Measurements from ENCODE around the gene HOXC13.

Gene HOXC13

DNA sequence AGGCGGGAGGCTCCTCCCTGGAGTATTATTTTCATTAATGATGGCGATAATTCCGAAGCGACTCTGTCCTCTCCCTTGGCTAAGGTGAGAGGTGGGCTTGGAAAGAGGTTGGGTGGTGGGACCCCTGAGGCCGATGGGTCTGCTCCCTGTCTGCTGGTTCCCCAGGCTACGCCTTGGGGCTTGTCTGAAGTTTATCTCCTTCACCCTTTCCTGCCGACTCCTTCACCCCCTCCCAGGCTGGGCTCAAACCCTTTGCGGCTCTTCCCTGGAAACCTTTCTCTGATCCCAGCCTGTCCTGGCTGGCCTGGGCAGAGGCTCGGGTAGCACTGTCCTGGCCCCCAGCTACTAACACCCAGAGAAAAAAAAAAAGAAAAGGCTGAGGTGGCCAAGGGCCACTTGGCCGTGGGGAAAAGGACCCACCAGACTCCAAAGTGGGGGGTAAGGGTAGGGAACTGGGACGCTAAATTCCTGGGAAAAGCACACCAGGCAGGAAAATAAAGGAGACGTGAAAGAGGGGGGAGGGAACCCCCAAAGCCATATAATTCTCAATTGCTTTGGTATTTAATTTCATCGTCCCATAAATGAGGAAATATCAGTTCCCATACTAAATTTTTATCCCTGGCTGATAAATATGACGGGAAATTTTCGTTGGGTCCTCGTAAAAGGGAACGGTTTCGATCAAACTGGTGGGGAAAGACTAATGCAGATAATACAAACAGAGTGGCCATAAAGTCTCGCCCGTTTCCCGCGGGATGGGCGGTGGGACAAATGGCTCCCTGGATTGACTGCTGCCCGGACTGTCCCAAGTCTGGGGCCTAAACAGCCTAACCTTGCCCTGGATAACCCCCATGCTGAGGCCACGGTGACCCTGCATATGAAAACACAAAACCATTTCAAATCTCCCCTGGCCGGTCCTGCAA is 44.3 kb downstream of the HOXC13 start:
- DNase-seq, result no peak

DNA sequence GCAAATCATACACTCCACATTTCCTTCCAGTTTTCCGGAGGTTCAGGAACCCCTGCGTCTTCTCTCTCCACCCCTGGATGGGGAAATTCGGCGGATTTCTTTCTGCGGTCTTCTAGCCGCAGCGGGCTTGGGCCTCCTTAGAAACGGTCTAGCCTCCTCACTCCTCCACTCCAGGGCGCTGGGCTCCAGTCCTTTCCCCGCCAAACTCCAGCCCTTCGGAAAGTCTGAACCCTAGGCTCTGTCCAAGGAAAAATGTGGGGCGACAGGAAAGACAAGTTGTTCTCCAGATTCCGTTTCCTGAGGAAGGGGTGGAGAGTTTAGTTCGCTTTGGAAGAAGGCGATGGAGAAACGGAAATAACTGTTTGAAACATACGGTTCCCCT is 44.9 kb downstream of the HOXC13 start:
- no peak for DNase-seq

DNA sequence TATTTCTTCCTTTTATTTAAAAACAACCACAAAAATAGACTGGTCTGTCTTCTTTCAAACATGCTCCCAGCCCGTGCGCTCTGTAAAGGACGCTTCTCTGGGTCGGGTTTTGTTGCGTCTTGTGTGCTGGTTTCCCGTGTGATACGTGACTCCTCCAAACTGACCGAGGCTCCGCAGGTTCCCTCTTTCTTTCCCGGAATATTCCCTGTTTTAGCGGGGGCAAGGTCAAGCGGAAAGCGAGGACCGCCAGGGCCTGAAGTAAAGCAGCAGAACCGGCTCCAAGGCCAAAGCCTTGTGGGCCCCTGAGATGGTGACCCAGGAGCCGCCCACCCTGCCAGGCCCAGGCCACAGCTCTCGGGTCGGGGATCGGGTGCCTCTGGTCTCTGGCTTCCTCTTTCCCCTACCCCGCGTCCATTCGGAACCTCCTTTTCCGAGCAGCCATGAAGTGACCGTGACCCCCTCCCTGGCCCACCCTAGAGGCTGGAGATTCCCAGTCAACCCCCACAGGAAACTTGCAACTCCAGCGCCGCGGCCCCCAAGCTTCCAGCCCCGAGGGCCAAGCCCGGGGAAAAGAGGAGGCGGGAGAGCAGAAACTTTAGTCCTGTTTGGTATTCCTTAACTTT is 45.4 kb downstream of the HOXC13 start:
- DNase-seq, result no peak

DNA sequence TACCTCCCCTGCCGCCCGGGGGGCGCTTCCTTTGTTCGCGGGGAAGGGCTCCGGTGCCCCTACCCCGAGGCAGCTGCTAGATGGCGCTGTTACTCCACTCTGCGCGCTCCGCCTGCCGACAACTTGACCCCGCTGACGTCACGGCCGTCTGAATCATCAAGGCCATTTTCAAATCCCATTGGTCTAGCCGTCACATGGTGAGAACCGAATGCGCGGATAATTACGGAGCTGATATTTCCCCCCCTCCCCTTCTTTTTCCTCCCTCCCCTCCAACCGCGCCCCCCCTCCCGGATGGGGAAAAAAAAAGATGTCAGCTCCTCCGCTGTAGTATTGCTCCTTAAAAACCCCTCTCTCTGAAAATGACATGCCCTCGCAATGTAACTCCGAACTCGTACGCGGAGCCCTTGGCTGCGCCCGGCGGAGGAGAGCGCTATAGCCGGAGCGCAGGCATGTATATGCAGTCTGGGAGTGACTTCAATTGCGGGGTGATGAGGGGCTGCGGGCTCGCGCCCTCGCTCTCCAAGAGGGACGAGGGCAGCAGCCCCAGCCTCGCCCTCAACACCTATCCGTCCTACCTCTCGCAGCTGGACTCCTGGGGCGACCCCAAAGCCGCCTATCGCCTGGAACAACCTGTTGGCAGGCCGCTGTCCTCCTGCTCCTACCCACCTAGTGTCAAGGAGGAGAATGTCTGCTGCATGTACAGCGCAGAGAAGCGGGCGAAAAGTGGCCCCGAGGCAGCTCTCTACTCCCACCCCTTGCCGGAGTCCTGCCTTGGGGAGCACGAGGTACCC is 46.5 kb downstream of the HOXC13 start, which contains the start of gene HOXC10:
Gene HOXC10, plus strand, starts transcription at position 246 of the 791 bp plus-strand sequence. Its CDS starts 114 bp downstream, at position 360.
- peak; percentile 2 for DNase-seq

DNA sequence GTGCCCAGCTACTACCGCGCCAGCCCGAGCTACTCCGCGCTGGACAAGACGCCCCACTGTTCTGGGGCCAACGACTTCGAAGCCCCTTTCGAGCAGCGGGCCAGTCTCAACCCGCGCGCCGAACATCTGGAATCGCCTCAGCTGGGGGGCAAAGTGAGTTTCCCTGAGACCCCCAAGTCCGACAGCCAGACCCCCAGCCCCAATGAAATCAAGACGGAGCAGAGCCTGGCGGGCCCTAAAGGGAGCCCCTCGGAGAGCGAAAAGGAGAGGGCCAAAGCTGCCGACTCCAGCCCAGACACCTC is 47.0 kb downstream of the HOXC13 start:
- no peak for DNase-seq

DNA sequence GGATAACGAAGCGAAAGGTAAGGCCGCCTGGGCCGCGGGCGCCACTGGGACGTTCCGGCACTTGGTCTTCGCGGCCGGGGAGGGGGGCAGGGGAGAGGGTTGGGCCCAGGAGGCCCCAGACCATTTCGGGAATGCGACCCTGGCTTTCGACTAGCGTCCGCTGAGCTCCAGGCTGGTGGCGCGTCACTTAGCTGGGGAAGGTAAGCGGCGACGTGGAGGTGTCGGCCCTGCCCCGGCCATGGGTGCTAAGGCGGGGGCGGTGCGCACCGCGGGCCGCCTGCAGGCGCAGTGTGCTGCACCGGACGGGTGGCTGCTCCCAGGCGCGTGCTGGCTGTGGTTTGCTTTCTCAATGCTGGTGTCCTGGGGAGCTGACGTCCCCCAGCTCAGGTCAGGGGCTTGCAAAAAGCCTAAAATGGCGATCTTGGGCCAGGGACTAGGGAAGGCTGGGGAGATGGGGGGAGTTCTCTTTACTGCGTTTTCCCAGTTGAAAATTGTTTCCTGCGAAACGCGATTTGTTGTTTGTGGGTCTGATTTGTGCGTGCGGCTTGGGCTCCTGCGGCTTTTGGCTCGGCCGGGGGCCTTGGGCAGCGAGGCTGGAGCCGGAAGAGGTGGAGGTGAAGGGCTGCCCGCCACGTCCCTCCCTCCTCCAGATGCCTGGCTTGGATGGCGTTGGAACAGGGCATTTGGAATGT is 47.5 kb downstream of the HOXC13 start:
- DNase-seq, result no peak

DNA sequence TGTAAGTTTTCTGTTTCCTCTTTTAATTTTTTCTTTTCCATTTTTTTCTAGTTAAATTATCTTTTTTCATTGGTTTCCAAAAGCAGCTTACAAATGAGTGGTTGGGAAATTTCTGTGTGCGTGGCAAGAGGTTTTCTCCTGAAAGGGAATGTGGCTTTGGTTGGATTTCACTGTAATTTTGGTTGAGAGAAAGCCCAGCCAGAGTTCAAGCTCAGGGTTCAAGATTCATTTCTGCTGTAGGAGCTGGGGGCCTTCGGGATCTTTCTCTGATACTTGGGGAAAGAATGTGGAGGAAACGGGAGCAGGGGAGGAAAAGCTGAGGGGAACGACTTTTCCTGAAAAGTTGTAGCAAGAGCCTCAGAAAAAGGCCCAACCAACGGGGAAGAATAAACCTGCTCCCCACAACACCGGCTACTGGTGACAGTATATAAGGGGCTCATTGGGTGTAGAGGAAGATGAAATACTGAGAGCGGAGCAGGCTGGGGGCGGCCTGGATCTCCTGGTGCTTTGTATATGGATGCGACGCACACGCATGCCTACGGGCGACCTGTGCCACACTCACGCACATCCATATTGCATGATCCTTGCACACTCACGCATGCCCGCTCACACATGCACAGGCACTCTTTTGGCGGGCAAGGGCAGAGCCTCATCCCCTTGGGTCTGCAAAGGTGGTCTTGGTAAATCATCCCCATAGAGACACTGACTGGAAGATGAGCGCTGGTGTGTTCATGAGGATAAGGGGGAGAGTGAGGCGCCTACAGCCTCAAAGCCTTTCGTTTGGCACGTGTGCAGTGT is 48.3 kb downstream of the HOXC13 start:
- no peak for DNase-seq

DNA sequence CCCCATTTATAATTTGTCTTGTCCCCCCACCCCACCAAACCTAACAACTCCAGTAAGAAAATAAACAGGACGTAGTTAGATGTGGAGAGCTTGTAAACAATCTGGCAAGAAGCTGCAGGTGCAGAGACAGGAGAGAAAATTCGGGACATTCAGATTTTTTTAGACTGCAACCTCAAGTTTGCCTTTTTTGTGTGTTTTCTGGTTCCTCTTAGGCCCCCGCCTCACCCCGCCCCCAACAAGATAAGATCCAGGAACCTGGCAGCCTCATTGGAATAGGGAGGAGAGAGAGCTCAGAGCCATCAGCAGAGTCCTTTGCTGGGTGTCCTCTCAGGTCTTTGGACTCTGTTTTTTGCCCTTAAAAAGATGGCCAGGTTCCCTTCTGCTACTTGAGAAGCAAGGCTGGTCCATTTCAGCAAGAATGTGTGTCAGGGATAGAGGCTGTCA is 49.2 kb downstream of the HOXC13 start:
- no peak for DNase-seq

DNA sequence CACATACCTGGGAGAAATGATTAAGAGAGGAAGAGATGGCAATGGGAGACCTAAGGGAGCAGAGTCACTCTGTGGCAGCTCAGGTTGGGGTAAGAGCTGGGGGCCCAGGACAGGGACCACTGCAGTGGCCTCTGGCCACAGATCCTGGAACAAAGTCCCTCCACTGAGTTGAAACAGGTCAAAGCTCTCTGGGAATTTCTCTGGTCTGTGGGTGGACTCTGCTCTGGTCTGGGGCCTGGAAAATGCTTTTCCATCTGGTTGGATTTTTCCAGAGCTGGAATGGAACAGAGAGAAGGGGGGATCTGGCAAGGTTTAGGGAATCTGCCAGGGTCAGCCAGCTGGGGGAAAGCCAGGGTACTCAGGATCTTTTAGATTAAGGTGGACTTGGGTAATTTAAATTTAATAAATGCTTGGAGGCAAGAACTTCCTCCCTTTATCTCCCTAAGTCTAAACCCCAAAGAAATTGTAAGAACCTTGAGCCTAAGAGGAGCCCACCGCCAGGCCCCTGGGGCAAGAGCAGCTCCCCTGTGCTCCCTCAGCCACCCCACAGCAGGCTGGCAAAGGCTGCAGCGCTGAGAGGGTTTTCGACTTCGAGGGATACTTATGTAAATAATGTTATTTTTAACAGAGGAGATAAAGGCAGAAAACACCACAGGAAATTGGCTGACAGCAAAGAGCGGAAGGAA is 50.1 kb downstream of the HOXC13 start:
- no peak for DNase-seq

DNA sequence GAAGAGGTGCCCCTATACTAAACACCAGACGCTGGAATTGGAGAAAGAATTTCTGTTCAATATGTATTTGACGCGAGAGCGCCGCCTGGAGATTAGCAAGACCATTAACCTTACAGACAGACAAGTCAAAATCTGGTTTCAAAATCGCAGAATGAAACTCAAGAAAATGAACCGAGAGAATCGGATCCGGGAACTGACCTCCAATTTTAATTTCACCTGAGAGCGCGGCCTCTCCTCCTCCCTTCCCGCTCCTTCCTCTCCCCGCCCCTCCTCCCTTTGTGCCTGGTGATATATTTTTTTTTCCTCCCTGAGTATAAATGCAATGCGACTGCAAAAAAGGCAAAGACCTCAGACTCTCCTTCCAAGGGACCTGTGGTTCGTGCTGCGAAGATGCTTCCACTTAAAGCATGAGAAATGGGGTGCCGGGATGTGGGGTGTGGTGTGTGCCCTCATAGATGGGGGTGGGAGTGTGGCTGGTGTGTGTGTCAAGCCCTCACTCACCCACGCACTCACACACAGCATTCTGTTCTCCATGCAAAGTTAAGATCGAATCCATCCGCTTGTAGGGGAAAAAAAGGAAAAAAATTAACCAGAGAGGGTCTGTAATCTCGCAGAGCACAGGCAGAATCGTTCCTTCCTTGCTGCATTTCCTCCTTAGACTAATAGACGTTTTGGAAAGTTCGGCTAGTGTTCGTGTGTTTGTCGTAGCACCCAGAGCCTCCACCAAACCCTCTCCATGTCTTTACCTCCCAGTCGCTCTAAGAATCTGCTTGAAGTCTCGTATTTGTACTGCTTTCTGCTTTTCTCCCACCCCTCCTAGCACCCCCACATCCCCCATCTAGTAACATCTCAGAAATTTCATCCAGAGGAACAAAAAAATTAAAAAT is 50.8 kb downstream of the HOXC13 start:
- DNase-seq, result peak; percentile 13

DNA sequence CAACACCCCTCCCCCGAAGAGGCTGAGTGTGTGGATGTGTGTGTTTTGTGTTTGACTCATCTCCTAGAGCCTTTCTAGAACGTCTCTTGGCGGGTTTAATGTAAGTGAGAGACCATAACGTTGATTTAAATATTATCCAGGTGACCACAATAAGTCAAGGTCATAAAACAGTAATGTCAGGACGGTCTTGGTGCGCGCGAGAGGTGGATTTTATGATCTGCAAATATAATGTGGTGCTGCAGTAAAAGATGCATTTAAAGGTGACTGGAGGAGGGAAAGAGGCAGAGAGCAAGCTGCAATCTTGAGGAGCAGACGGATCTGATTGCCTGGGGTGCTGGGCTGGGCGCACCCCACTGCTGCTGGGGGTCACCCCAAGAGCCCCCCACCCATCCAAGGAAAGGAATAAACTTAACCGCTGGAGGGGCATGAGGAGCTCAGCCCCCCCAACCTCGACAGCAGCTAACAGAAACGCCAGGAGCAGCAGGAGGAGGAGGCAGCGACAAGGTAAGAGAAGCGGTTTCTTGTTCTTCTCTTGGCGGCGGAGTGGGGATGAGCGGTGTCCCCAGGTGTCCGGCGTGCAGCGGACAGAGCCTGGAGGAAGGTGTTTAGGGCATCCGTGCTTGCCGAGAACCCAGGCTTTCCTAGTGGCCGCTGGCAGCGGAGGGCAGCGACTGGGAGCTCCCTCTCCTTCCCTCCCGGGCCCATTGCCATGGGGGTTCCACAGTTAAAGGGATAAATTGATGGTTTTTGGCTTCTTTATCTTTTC is 51.9 kb downstream of the HOXC13 start:
- DNase-seq, result no peak

DNA sequence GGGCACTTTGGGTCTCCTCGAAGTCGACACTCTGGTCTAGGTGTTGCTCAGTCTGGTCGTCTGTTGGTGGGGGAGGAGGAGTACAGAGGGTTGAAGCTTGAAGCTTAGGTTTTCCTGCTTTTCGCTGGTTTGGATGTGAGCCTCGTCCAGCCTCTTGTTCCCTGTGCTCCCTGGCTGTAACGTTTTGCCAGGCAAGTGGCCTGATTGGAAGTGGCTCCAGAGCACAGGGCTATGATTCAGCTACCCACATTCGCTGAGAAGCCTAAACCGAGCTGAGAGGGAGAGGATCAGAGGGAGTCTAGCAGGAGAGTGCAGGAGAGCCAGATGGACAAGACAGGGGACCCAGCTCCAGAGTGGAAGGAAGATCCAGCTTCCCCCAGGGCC is 52.4 kb downstream of the HOXC13 start:
- DNase-seq, result no peak

DNA sequence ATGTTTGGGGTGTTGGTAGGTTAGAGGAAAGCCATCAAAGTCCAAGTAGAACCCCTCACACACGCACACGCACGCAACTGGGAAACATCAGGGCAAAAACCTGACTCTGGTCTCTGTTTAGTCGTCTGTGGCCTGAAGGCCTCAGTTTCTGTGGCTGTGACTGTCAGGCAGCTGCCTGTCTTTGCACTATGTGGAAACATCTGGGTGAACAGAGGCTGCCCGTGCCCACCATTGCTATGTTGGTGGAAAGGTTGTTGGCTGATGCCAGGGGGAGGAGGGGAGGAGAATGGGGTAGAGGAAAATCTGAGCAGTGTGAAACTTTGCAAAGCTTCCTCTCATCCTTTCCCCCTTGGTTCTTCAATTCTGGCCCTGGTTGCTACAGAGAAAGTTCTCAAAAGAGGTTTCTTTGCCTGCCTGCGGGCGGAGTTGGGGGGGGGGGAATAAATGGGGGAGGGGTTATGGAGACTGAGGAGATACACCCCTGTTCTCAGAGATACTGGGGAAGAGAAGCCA is 53.8 kb downstream of the HOXC13 start:
- DNase-seq, result no peak

DNA sequence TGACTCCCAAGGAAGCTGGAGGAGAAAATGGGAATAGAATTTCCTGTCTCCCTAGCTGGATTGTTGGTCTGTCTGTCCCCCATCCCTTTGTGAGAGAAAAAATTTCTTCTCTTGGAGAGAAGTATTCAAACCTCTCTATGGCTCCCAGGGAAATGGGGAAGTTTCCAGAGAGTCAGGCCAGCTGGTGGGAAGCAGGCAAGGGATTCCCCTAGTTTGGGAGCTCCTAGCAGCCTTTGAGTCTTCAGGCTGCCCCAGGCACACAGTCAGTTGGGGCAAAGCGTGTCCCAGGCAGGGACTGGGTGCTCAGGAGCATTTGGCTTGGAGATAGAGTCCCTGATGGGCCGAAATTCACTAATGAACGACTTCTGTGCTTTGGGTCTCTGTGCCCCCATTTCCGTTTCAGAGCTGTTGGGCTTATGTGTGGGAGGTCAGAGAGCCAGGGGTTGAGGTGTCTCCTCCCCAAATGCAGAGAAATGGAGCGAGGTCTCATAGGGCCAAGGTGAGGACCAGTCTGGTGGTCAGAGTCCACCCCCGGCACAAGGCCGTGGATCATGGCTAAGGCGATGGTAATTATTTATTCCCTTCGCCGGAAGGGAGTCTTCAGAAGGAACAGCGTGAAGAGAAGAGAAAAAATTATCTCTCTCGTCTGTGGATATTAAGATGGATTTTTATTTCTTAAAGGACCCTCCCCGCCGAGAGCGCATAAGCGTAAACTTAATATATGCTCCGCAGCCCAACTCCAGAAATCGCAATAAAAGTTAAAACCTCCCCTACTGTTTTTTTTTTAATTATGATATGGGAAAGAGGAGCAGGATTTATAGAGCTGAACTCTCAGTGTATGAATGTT is 54.8 kb downstream of the HOXC13 start:
- DNase-seq, result no peak

DNA sequence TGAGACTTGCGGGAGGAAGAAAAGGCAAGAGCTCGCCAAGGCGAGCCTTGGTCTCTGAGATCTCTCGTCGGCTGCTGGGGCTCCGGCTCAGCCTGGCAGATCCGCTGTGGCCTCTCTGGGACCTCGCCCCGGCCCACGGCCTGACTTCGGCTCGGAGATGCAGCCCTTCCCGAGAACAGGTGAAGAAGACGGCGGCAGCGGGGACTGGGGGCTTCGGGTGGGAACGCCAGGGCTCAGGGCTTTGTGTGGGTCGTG is 55.3 kb downstream of the HOXC13 start:
- no peak for DNase-seq

DNA sequence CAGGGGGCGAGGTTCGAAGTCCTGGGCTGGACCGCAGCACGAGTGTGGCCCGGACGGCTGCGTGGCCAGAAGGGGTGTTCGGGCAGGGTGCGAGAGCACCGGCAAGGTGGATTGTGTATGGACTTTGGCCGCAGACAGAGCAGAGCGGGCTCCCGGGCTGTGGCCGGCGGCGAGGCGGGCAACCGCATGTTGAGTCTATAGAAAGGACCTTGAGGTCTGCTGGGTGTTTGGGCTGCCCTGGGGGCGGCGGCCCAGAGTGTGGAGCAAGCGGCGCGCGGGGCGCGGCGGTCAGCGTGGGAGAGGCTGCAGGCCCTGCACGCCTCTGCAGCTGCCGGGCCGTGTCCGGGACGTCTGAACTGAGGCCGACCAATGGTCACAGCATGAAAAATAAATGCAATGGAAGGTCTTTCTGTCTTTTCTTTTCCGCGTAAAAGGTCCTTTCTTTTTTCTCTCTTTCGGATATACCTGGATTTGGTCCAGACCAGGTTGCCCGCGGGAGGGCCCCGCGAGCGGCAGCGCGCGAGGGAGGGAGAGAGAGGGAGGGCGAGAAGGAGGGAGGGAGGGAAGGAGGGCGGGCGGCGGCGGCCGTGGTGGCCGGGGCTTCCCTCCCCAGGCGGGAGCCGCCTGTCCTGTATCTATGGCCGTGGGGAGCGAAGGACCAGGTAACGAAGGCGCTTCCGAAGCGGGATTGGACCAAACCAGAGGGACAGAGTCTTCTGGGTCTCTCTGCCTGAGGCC is 55.8 kb downstream of the HOXC13 start:
- DNase-seq, result no peak

DNA sequence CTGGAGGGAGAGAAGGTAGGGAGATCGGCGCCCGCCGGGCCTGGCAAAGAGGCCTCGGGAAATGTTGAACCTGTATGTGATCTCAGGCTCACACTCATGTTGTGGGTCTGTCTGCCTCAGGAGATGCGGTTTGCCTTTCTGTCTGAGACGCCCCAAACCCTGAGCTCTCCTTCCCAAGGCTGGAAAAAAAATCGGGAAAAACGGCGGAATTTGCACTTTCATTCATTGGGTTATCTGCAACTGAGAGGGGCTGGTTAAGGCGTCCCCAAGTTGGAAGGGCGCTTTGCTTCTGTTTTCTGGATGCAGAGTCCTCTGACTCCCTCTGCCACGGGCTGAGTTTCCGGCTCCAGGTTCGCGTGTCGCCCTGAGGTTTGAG is 56.4 kb downstream of the HOXC13 start:
- no peak for DNase-seq
